ENCODE data around the gene SHC1.
A peak's percentile ranks its signal among the peaks of the same experiment; 100 is the strongest.

SHC1 gene

GRCh38 chr1:155015527-155016230, 45.1 kb upstream of the SHC1 start:
- Histone ChIP-seq H3K9ac (ENCODE audit: insufficient read length, low read depth) (no peak overlapping the region), H3K4me3 (ENCODE audit: insufficient read length, low read depth) (no peak overlapping the region), H3K4me1 (ENCODE audit: insufficient read depth, insufficient read length) (peaks cover 25% of the 10 kb centered on the region), H3K9me3 (ENCODE audit: insufficient read depth, low read length) (peaks cover 53% of the 10 kb centered on the region; the same call in 1 of the 2 replicates), H3K27me3 (ENCODE audit: insufficient read depth, insufficient read length) (no peaks in the 10 kb centered on the region), H3K36me3 (ENCODE audit: insufficient read depth, insufficient read length, low read length) (peaks cover 24% of the 10 kb centered on the region)
- no peak for TF ChIP-seq ZNF274 (IDR thresholded peaks at IDR 0.05; ENCODE audit: low read depth, low read length)
- no peak for TF ChIP-seq YY1 (IDR thresholded peaks at IDR 0.05; ENCODE audit: insufficient read depth, insufficient read length)
- no peak for TF ChIP-seq SUZ12 (IDR thresholded peaks at IDR 0.05; ENCODE audit: extremely low read depth, insufficient read depth, insufficient read length)
- no peak for DNase-seq (ENCODE audit: low read depth, low spot score)

- peaks cover 24% of the 10 kb centered on the region for H3K36me3 ChIP-seq (ENCODE audit: insufficient read depth, insufficient read length, low read length)
- DNase-seq (ENCODE audit: low read depth, low spot score): no peak
- no peaks in the 10 kb centered on the region for H3K27me3 ChIP-seq (ENCODE audit: insufficient read depth, insufficient read length)
- TF ChIP-seq ZNF274 (IDR thresholded peaks at IDR 0.05; ENCODE audit: low read depth, low read length) (no peak), SUZ12 (IDR thresholded peaks at IDR 0.05; ENCODE audit: extremely low read depth, insufficient read depth, insufficient read length) (no peak), YY1 (IDR thresholded peaks at IDR 0.05; ENCODE audit: insufficient read depth, insufficient read length) (no peak)
- H3K4me3 ChIP-seq (ENCODE audit: insufficient read length, low read depth): no peak overlapping the region
- H3K9me3 ChIP-seq (ENCODE audit: insufficient read depth, low read length): peaks cover 51% of the 10 kb centered on the region; the same call in 1 of the 2 replicates
- no peak overlapping the region for H3K9ac ChIP-seq (ENCODE audit: insufficient read length, low read depth)
- H3K4me1 ChIP-seq (ENCODE audit: insufficient read depth, insufficient read length): peaks cover 29% of the 10 kb centered on the region
Measured at GRCh38 chr1:155014709-155015508, 44.4 kb upstream of the SHC1 start.

GRCh38 chr1:155013632-155014031, 43.1 kb upstream of the SHC1 start:
- H3K27me3 ChIP-seq (ENCODE audit: insufficient read depth, insufficient read length): no peaks in the 10 kb centered on the region
- H3K9me3 ChIP-seq (ENCODE audit: insufficient read depth, low read length): peaks cover 38% of the 10 kb centered on the region; the same call in 1 of the 2 replicates
- no peak for TF ChIP-seq ZNF274 (IDR thresholded peaks at IDR 0.05; ENCODE audit: low read depth, low read length)
- no peak overlapping the region for H3K4me3 ChIP-seq (ENCODE audit: insufficient read length, low read depth)
- H3K4me1 ChIP-seq (ENCODE audit: insufficient read depth, insufficient read length): peaks cover 35% of the 10 kb centered on the region
- H3K9ac ChIP-seq (ENCODE audit: insufficient read length, low read depth): no peak overlapping the region
- peaks cover 24% of the 10 kb centered on the region for H3K36me3 ChIP-seq (ENCODE audit: insufficient read depth, insufficient read length, low read length)
- no peak for DNase-seq (ENCODE audit: low read depth, low spot score)

GRCh38 chr1:155012776-155013602, 42.4 kb upstream of the SHC1 start:
- no peak for DNase-seq (ENCODE audit: low read depth, low spot score)
- H3K36me3 ChIP-seq (ENCODE audit: insufficient read depth, insufficient read length, low read length): peaks cover 24% of the 10 kb centered on the region
- H3K27me3 ChIP-seq (ENCODE audit: insufficient read depth, insufficient read length): no peaks in the 10 kb centered on the region
- no peak for TF ChIP-seq YY1 (IDR thresholded peaks at IDR 0.05; ENCODE audit: insufficient read depth, insufficient read length)
- TF ChIP-seq SUZ12 (IDR thresholded peaks at IDR 0.05; ENCODE audit: extremely low read depth, insufficient read depth, insufficient read length): no peak
- TF ChIP-seq ZNF274 (IDR thresholded peaks at IDR 0.05; ENCODE audit: low read depth, low read length): no peak
- peak overlapping the region; percentile 58 for H3K9ac ChIP-seq (ENCODE audit: insufficient read length, low read depth)
- peaks cover 31% of the 10 kb centered on the region; the same call in 1 of the 2 replicates for H3K9me3 ChIP-seq (ENCODE audit: insufficient read depth, low read length)
- no peak overlapping the region for H3K4me3 ChIP-seq (ENCODE audit: insufficient read length, low read depth)
- H3K4me1 ChIP-seq (ENCODE audit: insufficient read depth, insufficient read length): peaks cover 39% of the 10 kb centered on the region

- Histone ChIP-seq H3K36me3 (ENCODE audit: insufficient read depth, insufficient read length, low read length) (peaks cover 24% of the 10 kb centered on the region), H3K4me1 (ENCODE audit: insufficient read depth, insufficient read length) (peaks cover 35% of the 10 kb centered on the region), H3K4me3 (ENCODE audit: insufficient read length, low read depth) (no peak overlapping the region), H3K9ac (ENCODE audit: insufficient read length, low read depth) (peak overlapping the region; percentile 58), H3K9me3 (ENCODE audit: insufficient read depth, low read length) (peaks cover 22% of the 10 kb centered on the region; the same call in 1 of the 2 replicates), H3K27me3 (ENCODE audit: insufficient read depth, insufficient read length) (no peaks in the 10 kb centered on the region)
- TF ChIP-seq SUZ12 (IDR thresholded peaks at IDR 0.05; ENCODE audit: extremely low read depth, insufficient read depth, insufficient read length) (no peak), ZNF274 (IDR thresholded peaks at IDR 0.05; ENCODE audit: low read depth, low read length) (no peak), YY1 (IDR thresholded peaks at IDR 0.05; ENCODE audit: insufficient read depth, insufficient read length) (no peak)
- DNase-seq (ENCODE audit: low read depth, low spot score): peak; percentile 89
Measured at GRCh38 chr1:155012026-155012546, 41.5 kb upstream of the SHC1 start.

GRCh38 chr1:155011437-155012025, 41.0 kb upstream of the SHC1 start:
- Histone ChIP-seq H3K27me3 (ENCODE audit: insufficient read depth, insufficient read length) (no peaks in the 10 kb centered on the region), H3K4me3 (ENCODE audit: insufficient read length, low read depth) (no peak overlapping the region), H3K4me1 (ENCODE audit: insufficient read depth, insufficient read length) (peaks cover 35% of the 10 kb centered on the region), H3K36me3 (ENCODE audit: insufficient read depth, insufficient read length, low read length) (peaks cover 19% of the 10 kb centered on the region), H3K9me3 (ENCODE audit: insufficient read depth, low read length) (peaks cover 17% of the 10 kb centered on the region; the same call in 1 of the 2 replicates), H3K9ac (ENCODE audit: insufficient read length, low read depth) (no peak overlapping the region)
- no peak for DNase-seq (ENCODE audit: low read depth, low spot score)
- TF ChIP-seq ZNF274 (IDR thresholded peaks at IDR 0.05; ENCODE audit: low read depth, low read length) (no peak), SUZ12 (IDR thresholded peaks at IDR 0.05; ENCODE audit: extremely low read depth, insufficient read depth, insufficient read length) (no peak), YY1 (IDR thresholded peaks at IDR 0.05; ENCODE audit: insufficient read depth, insufficient read length) (no peak)
